GM12875 (cell line): Measurements from ENCODE around the gene GPR158.

Experiments used
- H3K4me3 ChIP-seq: one replicate; pipeline ENCODE4 v1.5.1; 2011; ENCODE audit warnings: low read depth, low read length, control low read depth
- TF ChIP-seq, protein P1 (sequence below): IDR thresholded peaks from 2 replicates; pipeline ENCODE4 v1.5.1; 2011; ENCODE audit warnings: low read depth, mild to moderate bottlenecking, control low read depth, inconsistent platforms, low read length, moderate library complexity, borderline replicate concordance; ENCODE audit not compliant: insufficient read depth

The GPR158 gene

DNA sequence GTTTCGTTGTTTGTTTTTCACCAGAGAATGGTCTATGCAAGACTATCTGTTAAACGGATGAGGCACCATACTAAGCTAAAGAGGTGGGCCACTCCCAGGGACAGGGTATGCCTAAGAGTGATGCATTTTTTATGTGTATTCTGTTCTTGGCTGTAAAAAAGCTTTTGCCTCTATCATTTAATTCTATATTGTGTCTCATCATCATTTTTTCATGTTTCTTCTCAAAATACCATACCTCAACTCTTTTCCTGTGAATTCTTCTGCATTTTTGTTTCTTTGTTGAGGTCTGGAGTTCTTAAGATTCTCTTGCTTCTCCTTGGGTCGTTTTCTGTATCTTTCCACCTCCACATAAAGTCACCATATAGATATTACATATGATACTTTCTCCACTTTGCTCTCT, 357.4 kb downstream of the GPR158 start:
- H3K4me3 ChIP-seq = no peak overlapping the region
- TF ChIP-seq, protein P1, sequence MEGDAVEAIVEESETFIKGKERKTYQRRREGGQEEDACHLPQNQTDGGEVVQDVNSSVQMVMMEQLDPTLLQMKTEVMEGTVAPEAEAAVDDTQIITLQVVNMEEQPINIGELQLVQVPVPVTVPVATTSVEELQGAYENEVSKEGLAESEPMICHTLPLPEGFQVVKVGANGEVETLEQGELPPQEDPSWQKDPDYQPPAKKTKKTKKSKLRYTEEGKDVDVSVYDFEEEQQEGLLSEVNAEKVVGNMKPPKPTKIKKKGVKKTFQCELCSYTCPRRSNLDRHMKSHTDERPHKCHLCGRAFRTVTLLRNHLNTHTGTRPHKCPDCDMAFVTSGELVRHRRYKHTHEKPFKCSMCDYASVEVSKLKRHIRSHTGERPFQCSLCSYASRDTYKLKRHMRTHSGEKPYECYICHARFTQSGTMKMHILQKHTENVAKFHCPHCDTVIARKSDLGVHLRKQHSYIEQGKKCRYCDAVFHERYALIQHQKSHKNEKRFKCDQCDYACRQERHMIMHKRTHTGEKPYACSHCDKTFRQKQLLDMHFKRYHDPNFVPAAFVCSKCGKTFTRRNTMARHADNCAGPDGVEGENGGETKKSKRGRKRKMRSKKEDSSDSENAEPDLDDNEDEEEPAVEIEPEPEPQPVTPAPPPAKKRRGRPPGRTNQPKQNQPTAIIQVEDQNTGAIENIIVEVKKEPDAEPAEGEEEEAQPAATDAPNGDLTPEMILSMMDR = no peak

DNA sequence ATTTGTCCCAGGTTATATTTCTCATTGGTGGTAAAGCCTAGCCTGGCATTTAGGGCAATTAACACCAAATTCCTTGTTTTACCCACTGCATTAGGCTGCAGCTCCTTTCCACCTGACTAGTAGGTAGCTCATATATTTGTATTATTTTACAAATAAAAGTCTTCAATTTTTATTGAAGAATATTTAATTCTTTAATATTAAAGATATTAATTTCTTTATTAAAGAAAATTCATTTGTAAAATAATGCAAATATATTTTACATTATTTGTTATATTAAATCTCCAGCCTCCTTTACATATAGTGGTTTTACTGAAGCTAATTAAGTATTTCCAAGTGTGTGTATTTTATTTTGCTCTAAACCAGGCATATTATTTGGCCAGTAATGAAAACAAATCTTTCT, 361.2 kb downstream of the GPR158 start:
- H3K4me3 ChIP-seq = no peak overlapping the region
- TF ChIP-seq, protein P1 = no peak

DNA sequence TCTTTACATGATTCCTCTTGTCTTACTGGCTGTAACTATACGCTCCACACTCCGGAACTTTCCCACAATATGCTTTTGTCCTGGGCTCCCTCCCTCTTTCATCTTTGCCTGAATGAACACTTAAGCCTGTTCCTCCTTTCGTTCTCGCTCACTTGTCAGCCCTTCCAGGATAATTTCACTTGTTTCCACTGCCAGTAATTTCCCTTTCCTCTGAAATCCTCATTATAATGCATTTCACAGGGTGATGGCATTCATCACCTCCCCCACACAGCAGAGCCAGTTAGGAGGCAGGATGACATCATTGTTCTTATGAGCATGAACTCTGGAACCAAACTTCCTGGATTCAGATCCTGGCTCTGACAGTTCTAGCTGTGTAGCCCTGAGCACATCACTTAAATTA, 372.6 kb downstream of the GPR158 start:
- TF ChIP-seq, protein P1 = no peak
- H3K4me3 ChIP-seq = no peak overlapping the region

DNA sequence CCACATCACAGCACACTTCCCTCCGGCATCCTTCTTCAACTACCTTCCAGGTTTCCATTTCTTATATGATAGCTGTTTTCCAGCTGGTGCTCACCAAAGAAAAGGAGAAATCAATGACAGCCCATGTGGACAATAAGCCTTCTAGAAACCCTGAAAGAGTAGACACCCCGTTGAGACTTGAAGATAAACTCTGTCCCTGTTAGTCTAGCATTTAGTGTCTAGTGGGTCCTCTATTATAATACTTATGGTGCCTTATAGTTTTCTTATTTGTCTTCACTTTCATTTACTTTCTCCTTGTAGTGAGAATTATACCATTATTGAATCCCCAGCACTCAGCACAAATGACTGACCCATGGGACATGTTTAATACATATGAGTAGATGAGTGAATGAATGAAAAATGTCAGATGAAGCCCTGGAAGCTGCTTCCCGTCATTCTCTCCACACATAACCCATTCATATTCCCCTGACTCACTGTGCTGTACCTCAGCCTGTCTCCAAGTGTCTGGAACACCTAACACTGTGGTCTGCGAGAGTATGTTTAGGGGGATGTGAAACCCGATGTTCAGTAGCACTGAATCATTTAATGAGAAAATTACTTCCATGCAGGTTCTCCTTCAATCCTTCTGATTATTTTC, 377.6 kb downstream of the GPR158 start:
- TF ChIP-seq, protein P1 = no peak
- no peak overlapping the region for H3K4me3 ChIP-seq

DNA sequence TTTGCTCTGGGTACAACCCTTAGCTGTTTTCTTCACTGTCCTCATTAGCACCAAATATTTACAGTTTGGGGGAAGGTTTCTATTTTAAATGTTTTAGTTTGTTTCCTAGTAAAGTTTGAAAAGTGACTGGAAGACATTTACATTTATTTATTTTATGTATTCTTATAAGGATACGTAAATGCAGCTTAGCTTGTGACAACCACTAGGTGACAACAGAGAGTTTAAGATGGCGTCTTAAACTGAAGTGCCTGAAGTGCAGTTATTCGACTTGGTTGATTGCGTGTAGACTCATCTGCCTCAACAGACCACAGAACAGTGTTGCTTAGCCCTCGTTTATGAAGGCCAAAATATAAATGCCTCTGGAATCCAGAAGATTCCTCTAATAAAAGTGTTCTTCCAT, 381.1 kb downstream of the GPR158 start:
- TF ChIP-seq, protein P1 = no peak
- H3K4me3 ChIP-seq = no peak overlapping the region

DNA sequence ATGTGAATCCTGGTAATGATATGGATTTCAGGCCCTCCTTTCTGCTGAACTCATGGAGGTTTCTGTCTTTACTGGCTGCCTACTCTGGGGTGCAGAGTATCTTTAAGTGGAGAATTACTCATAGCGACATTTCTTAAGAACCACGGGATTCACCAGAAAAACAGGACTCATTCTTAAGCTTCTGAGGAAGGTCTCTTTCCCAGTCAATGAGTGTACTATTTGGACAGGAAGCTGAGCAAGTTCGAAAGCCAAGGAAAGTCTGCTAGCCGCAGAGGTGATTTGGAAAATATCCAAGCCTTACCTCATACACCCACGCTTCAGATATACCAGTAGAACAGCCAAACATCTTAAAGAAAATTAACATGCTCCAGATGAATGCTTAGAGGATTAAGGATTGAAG, 381.7 kb downstream of the GPR158 start:
- TF ChIP-seq, protein P1 = no peak
- no peak overlapping the region for H3K4me3 ChIP-seq

DNA sequence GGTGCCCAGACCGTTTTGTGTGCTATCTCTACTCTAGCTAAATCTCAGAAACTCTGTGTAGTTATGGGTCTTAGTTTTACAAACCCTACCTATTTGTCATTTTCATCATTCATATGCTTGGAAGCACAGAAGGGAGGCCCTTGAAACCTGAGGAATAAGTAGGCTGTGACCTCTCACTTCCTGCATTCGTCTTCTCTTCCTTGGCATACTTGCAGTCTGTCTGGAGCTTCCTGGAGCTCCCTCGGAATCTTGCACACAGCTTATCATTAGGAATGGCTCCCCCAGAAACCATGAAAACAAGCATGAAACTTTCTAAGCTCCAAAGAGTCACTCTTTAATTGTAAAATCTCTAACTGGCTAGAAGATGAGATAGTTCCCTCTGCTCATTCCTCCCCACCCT, 382.3 kb downstream of the GPR158 start:
- TF ChIP-seq, protein P1 = no peak

More for the DNA sequence above, 382.3 kb downstream of the GPR158 start:
- no peak overlapping the region for H3K4me3 ChIP-seq
